Measurements from ENCODE around the gene FBXW10B. TPM values are rescaled to one million over a fixed set of nuclear protein-coding genes. Genes with fewer than 3 reads are reported as not detected.
A peak's percentile ranks its signal among the peaks of the same experiment; 100 is the strongest.

The FBXW10B gene
- total RNA-seq, 2 donors from 2014 or later = 0.55 TPM; not detected in 1

GRCh38 chr17:15662681-15663080 lies 43.2 kb upstream of the FBXW10B start:
- Histone ChIP-seq H3K36me3 (ENCODE audit: control insufficient read depth, insufficient read depth, low read length) (peaks cover 7% of the 10 kb centered on the region), H3K9ac (ENCODE audit: extremely low read depth, low read length, poor library complexity, severe bottlenecking) (no peak overlapping the region), H3K27ac (ENCODE audit: low read depth, low read length) (no peak overlapping the region), H3K4me1 (ENCODE audit: control insufficient read depth, insufficient read depth, low read length) (peaks cover 5% of the 10 kb centered on the region), H3K9me3 (ENCODE audit: control insufficient read depth, low read length) (no peaks in the 10 kb centered on the region), H3K4me3 (ENCODE audit: low read length) (no peak overlapping the region), H3K27me3 (ENCODE audit: control insufficient read depth, insufficient read depth, low read length, poor library complexity, severe bottlenecking) (no peaks in the 10 kb centered on the region)
- no peak for TF ChIP-seq CTCF (conservative IDR thresholded peaks at IDR 0.05)
- H3K27ac Mint-ChIP-seq = no peak overlapping the region
- WGBS, 2 experiments (ENCODE audit: insufficient coverage in 1 of 2, insufficient read length in 1 of 2) = 88 to 92% methylated on average over 3 of the region's 3 CpGs
- peaks cover 26% of the 10 kb centered on the region for H3K36me3 Mint-ChIP-seq (ENCODE audit: low read depth)
- H3K9me3 Mint-ChIP-seq = no peaks in the 10 kb centered on the region
- H3K4me3 Mint-ChIP-seq = no peak overlapping the region
- H3K4me1 Mint-ChIP-seq = peaks cover 26% of the 10 kb centered on the region
- peak; percentile 26 for DNase-seq
- H3K27me3 Mint-ChIP-seq (ENCODE audit: insufficient read depth) = no peaks in the 10 kb centered on the region

- Mint-ChIP-seq H3K4me1 (peaks cover 29% of the 10 kb centered on the region), H3K4me3 (no peak overlapping the region), H3K9me3 (no peaks in the 10 kb centered on the region), H3K27me3 (ENCODE audit: insufficient read depth) (no peaks in the 10 kb centered on the region), H3K27ac (peak overlapping the region; percentile 46), H3K36me3 (ENCODE audit: low read depth) (peaks cover 34% of the 10 kb centered on the region)
- Histone ChIP-seq H3K9ac (ENCODE audit: extremely low read depth, low read length, poor library complexity, severe bottlenecking) (peak overlapping the region; percentile 0), H3K27me3 (ENCODE audit: control insufficient read depth, insufficient read depth, low read length, poor library complexity, severe bottlenecking) (no peaks in the 10 kb centered on the region), H3K9me3 (ENCODE audit: control insufficient read depth, low read length) (no peaks in the 10 kb centered on the region), H3K4me3 (ENCODE audit: low read length) (no peak overlapping the region), H3K36me3 (ENCODE audit: control insufficient read depth, insufficient read depth, low read length) (peaks cover 7% of the 10 kb centered on the region), H3K4me1 (ENCODE audit: control insufficient read depth, insufficient read depth, low read length) (peaks cover 5% of the 10 kb centered on the region), H3K27ac (ENCODE audit: low read depth, low read length) (no peak overlapping the region)
- DNase-seq = peak; percentile 30
- TF ChIP-seq CTCF (conservative IDR thresholded peaks at IDR 0.05) = no peak
- WGBS, 2 experiments (ENCODE audit: insufficient coverage in 1 of 2, insufficient read length in 1 of 2) = 92 to 93% methylated on average over 3 of the region's 3 CpGs
These were observed 40.6 kb upstream of the FBXW10B start for GRCh38 chr17:15660077-15660476.

GRCh38 chr17:15659663-15660062 lies 40.2 kb upstream of the FBXW10B start:
- H3K9me3 Mint-ChIP-seq = no peaks in the 10 kb centered on the region
- Histone ChIP-seq H3K4me3 (ENCODE audit: low read length) (no peak overlapping the region), H3K27me3 (ENCODE audit: control insufficient read depth, insufficient read depth, low read length, poor library complexity, severe bottlenecking) (no peaks in the 10 kb centered on the region), H3K9me3 (ENCODE audit: control insufficient read depth, low read length) (no peaks in the 10 kb centered on the region), H3K4me1 (ENCODE audit: control insufficient read depth, insufficient read depth, low read length) (peaks cover 9% of the 10 kb centered on the region), H3K27ac (ENCODE audit: low read depth, low read length) (no peak overlapping the region), H3K9ac (ENCODE audit: extremely low read depth, low read length, poor library complexity, severe bottlenecking) (peak overlapping the region; percentile 0), H3K36me3 (ENCODE audit: control insufficient read depth, insufficient read depth, low read length) (peaks cover 7% of the 10 kb centered on the region)
- 83 to 95% methylated on average over 2 to 4 of the region's 4 CpGs for WGBS, 2 experiments (ENCODE audit: insufficient coverage in 1 of 2, insufficient read length in 1 of 2)
- no peak overlapping the region for H3K4me3 Mint-ChIP-seq
- no peak for TF ChIP-seq CTCF (conservative IDR thresholded peaks at IDR 0.05)
- H3K4me1 Mint-ChIP-seq = peaks cover 33% of the 10 kb centered on the region
- DNase-seq = peak; percentile 72
- H3K27ac Mint-ChIP-seq = peak overlapping the region; percentile 46
- peaks cover 34% of the 10 kb centered on the region for H3K36me3 Mint-ChIP-seq (ENCODE audit: low read depth)
- H3K27me3 Mint-ChIP-seq (ENCODE audit: insufficient read depth) = no peaks in the 10 kb centered on the region

Measured in endodermal cell (in vitro differentiated cells).